B cell (primary cell): ENCODE data around the gene CFAP74. TPM values are rescaled to one million over a fixed set of nuclear protein-coding genes. Genes with fewer than 3 reads are reported as not detected.

Experiments used
- polyA plus RNA-seq: library from polyadenylated mRNA; depleted of rRNA; stranded (reverse); fragments of >200 nt; gene quantifications from 2 replicates; pipeline ENCODE4 v1.2.3, GENCODE V29; 2012
- total RNA-seq, 2 donors: library from RNA; stranded (reverse); fragments of 120-200 nt in 1 of 2; gene quantifications; 1 replicate in 1 of 2; 2 replicates in 1 of 2; pipeline versions ENCODE4 v1.2.3 to v1.2.4, GENCODE V29; 2013 to 2022

The CFAP74 gene
- total and polyA plus RNA-seq, 2 donors (not counting 1 experiment from before 2014, with no cell fraction given), result not detected

Other genes starting within 250 kb of the CFAP74 start
- 179 and 184 TPM in 2 replicates for gene NADK, start 225.3 kb downstream of the CFAP74 start, total RNA-seq
- 149 and 194 TPM in 2 replicates for gene NADK, start 225.3 kb downstream of the CFAP74 start, polyA plus RNA-seq
- 249 and 291 TPM in 2 replicates for gene GNB1, start 112.7 kb downstream of the CFAP74 start, total RNA-seq
- gene GNB1, start 112.7 kb downstream of the CFAP74 start, polyA plus RNA-seq, result 213 and 269 TPM in 2 replicates
- 0.61 and 2.0 TPM in 2 replicates for gene CALML6, start 88.5 kb downstream of the CFAP74 start, total RNA-seq
- 0.64 and 1.2 TPM in 2 replicates for gene CALML6, start 88.5 kb downstream of the CFAP74 start, polyA plus RNA-seq
- 0.69 and 0.78 TPM in 2 replicates for gene TMEM52, start 84.5 kb downstream of the CFAP74 start, total RNA-seq
- 1.00 and 2.1 TPM in 2 replicates for gene TMEM52, start 84.5 kb downstream of the CFAP74 start, polyA plus RNA-seq
- gene GABRD, start 15.6 kb upstream of the CFAP74 start, total RNA-seq, result not detected in 2 replicates
- not detected in 2 replicates for gene GABRD, start 15.6 kb upstream of the CFAP74 start, polyA plus RNA-seq
- gene PRKCZ, start 46.6 kb upstream of the CFAP74 start, total RNA-seq, result 53.2 and 54.4 TPM in 2 replicates
- gene PRKCZ, start 46.6 kb upstream of the CFAP74 start, polyA plus RNA-seq, result 17.9 and 19.7 TPM in 2 replicates
- gene FAAP20, start 191.0 kb upstream of the CFAP74 start, total RNA-seq, result 68.1 and 73.0 TPM in 2 replicates
- gene FAAP20, start 191.0 kb upstream of the CFAP74 start, polyA plus RNA-seq, result 31.2 and 31.4 TPM in 2 replicates
- 74.9 and 75.3 TPM in 2 replicates for gene SKI, start 224.5 kb upstream of the CFAP74 start, total RNA-seq
- 14.9 and 25.3 TPM in 2 replicates for gene SKI, start 224.5 kb upstream of the CFAP74 start, polyA plus RNA-seq